MM.1S (cell line): Measurements from ENCODE around the gene SPACA7.

Source experiments
- CTCF ChIP-seq: fragments of 300-600 bp; sonication (generic); IDR thresholded peaks from 2 replicates; pipeline ENCODE4 v1.5.1; 2016; ENCODE audit warnings: antibody characterized with exemption, low read length, mixed read lengths
- EZH2 ChIP-seq: fragments of 300-600 bp; sonication (generic); optimal IDR thresholded peaks from 2 replicates; pipeline ENCODE3; 2017; ENCODE audit warnings: low read depth, mild to moderate bottlenecking, antibody characterized with exemption, low read length, mixed read lengths
- EZH2phosphoT487 ChIP-seq: fragments of 300-600 bp; sonication (generic); IDR thresholded peaks from 2 replicates; pipeline ENCODE4 v1.6.1; 2018; ENCODE audit warnings: antibody characterized with exemption, low read length

GRCh38 chr13:112475889-112476288 lies 99.7 kb downstream of the SPACA7 start:
- TF ChIP-seq EZH2 (no peak), CTCF (no peak), EZH2phosphoT487 (no peak)
